GM23338 (cell line): ENCODE results near the gene VEGFB. TPM values are rescaled to one million over a fixed set of nuclear protein-coding genes. Genes with fewer than 3 reads are reported as not detected.
A peak's percentile ranks its signal among the peaks of the same experiment; 100 is the strongest.

Experiments
- ATAC-seq: fragments of 200-7000 bp; cut with Tn5 transposase; 3 replicates; pipeline ENCODE4 v1.9.1; 2020
- DNase-seq: peaks from one replicate; pipeline ENCODE4 v3.0.0-alpha.2; 2015; ENCODE audit warnings: low spot score
- H2AFZ ChIP-seq: fragments of 200-600 bp; sonication (generic); 2 replicates; pipeline ENCODE4 v1.8.0; 2016; ENCODE audit warnings: antibody characterized with exemption, mild to moderate bottlenecking, moderate library complexity
- H3F3A ChIP-seq: fragments of 200-600 bp; sonication (generic); replicated peaks from 2 replicates; pipeline ENCODE4 v1.8.0; 2017; ENCODE audit warnings: antibody characterized with exemption, mixed run types, low read depth
- H3K27ac ChIP-seq: fragments of 200-600 bp; sonication (generic); 2 replicates; pipeline ENCODE4 v1.6.1; 2016; ENCODE audit warnings: low read depth
- H3K27me3 ChIP-seq: fragments of 200-600 bp; sonication (generic); 2 replicates; pipeline ENCODE4 v1.8.0; 2016; ENCODE audit warnings: mild to moderate bottlenecking, mixed run types, moderate library complexity; ENCODE audit not compliant: insufficient read depth
- H3K36me3 ChIP-seq: fragments of 200-600 bp; sonication (generic); 2 replicates; pipeline ENCODE4 v1.8.0; 2016; ENCODE audit warnings: mild to moderate bottlenecking; ENCODE audit not compliant: insufficient read depth
- H3K4me1 ChIP-seq: fragments of 200-600 bp; sonication (generic); 2 replicates; pipeline ENCODE4 v1.8.0; 2016; ENCODE audit warnings: mild to moderate bottlenecking, moderate library complexity; ENCODE audit not compliant: insufficient read depth
- H3K4me2 ChIP-seq: fragments of 200-600 bp; sonication (generic); 2 replicates; pipeline ENCODE4 v1.7.1; 2017; ENCODE audit warnings: mixed run types
- H3K4me3 ChIP-seq: fragments of 200-600 bp; sonication (generic); 2 replicates; pipeline ENCODE4 v1.6.1; 2016; ENCODE audit warnings: mixed run types
- H3K79me2 ChIP-seq: fragments of 200-600 bp; sonication (generic); replicated peaks from 2 replicates; pipeline ENCODE4 v1.8.0; 2017; ENCODE audit warnings: mild to moderate bottlenecking; ENCODE audit not compliant: insufficient read depth
- H3K9me2 ChIP-seq: fragments of 200-600 bp; sonication (generic); 2 replicates; pipeline ENCODE4 v1.8.0; 2017; ENCODE audit not compliant: insufficient read depth
- H4K20me1 ChIP-seq: fragments of 200-600 bp; sonication (generic); replicated peaks from 2 replicates; pipeline ENCODE4 v1.8.0; 2017; ENCODE audit warnings: mild to moderate bottlenecking; ENCODE audit not compliant: insufficient read depth
- H3K27ac Mint-ChIP-seq: 2 replicates; pipeline ENCODE4 v1.8.0; 2020; ENCODE audit warnings: inconsistent platforms, mild to moderate bottlenecking, moderate library complexity, mixed read lengths
- H3K27me3 Mint-ChIP-seq: 3 replicates; pipeline ENCODE4 v1.8.0; 2022; ENCODE audit warnings: low read depth, mild to moderate bottlenecking, moderate library complexity, mixed read lengths, inconsistent platforms; ENCODE audit not compliant: insufficient read depth, poor library complexity
- H3K36me3 Mint-ChIP-seq: 3 replicates; pipeline ENCODE4 v1.8.0; 2021; ENCODE audit warnings: low read depth, mild to moderate bottlenecking, inconsistent platforms, moderate library complexity, mixed read lengths
- H3K4me1 Mint-ChIP-seq: 3 replicates; pipeline ENCODE4 v1.8.0; 2020; ENCODE audit warnings: mild to moderate bottlenecking, inconsistent platforms, mixed read lengths
- H3K4me3 Mint-ChIP-seq: 3 replicates; pipeline ENCODE4 v1.8.0; 2021; ENCODE audit warnings: moderate library complexity, mild to moderate bottlenecking, inconsistent platforms, mixed read lengths
- H3K9me3 Mint-ChIP-seq: 3 replicates; pipeline ENCODE4 v1.8.0; 2020; ENCODE audit warnings: moderate library complexity, mild to moderate bottlenecking, inconsistent platforms, mixed read lengths
- CREB1 ChIP-seq: fragments of 250-450 bp; sonication (Bioruptor Pico); IDR thresholded peaks from 2 replicates; pipeline ENCODE4 v1.5.0; 2020; ENCODE audit warnings: low read depth, mild to moderate bottlenecking, moderate library complexity
- CTCF ChIP-seq, 2 experiments: fragments of 200-600 bp in 1 of 2; sonication (generic) in 1 of 2; conservative IDR thresholded peaks; 2 replicates each; pipeline versions ENCODE4 v1.5.1 to v1.6.1; 2016 to 2017; ENCODE audit warnings: antibody characterized with exemption in 2 of 2, low read depth in 2 of 2, mild to moderate bottlenecking in 2 of 2, moderate library complexity in 1 of 2
- EZH2 ChIP-seq: fragments of 200-600 bp; sonication (generic); IDR thresholded peaks from one replicate; pipeline ENCODE4 v1.8.0; 2017; ENCODE audit warnings: antibody characterized with exemption, mild to moderate bottlenecking, low read depth; ENCODE audit not compliant: unreplicated experiment
- EZH2phosphoT487 ChIP-seq: fragments of 200-600 bp; sonication (generic); IDR thresholded peaks from one replicate; pipeline ENCODE4 v1.8.1; 2018; ENCODE audit warnings: antibody characterized with exemption; ENCODE audit not compliant: unreplicated experiment
- JUNB ChIP-seq: IDR thresholded peaks from one replicate; pipeline ENCODE4 v1.6.1; 2016; ENCODE audit warnings: antibody characterized with exemption; ENCODE audit not compliant: unreplicated experiment
- POLR2AphosphoS5 ChIP-seq: IDR thresholded peaks from 2 replicates; pipeline ENCODE4 v1.6.1; 2016; ENCODE audit warnings: antibody characterized with exemption, low read depth
- REST ChIP-seq: IDR thresholded peaks from one replicate; pipeline ENCODE4 v1.6.1; 2018; ENCODE audit warnings: antibody characterized with exemption; ENCODE audit not compliant: unreplicated experiment
- STAT1 ChIP-seq: IDR thresholded peaks from one replicate; pipeline ENCODE4 v1.6.1; 2016; ENCODE audit warnings: antibody characterized with exemption; ENCODE audit not compliant: unreplicated experiment
- ZNF114 ChIP-seq: fragments of 250-450 bp; sonication (Bioruptor Pico); IDR thresholded peaks from 2 replicates; pipeline ENCODE4 v1.5.0; 2020; ENCODE audit warnings: mild to moderate bottlenecking, moderate library complexity
- ZNF331 ChIP-seq: fragments of 250-450 bp; sonication (Bioruptor Pico); IDR thresholded peaks from 2 replicates; pipeline ENCODE4 v1.5.0; 2020; ENCODE audit warnings: low read depth, mild to moderate bottlenecking, moderate library complexity
- polyA plus RNA-seq: library from polyadenylated mRNA; unstranded; fragments of >200 nt; fragmentation: Nextera tagmentation; extraction: Ambion mirVana; gene quantifications from 2 replicates; pipeline ENCODE4 v1.2.1, GENCODE V29; 2016
- total RNA-seq: library from RNA; depleted of rRNA; stranded (reverse); fragments of >200 nt; shearing (Covaris generic); gene quantifications from 2 replicates; pipeline ENCODE4 v1.2.3, GENCODE V29; 2014

The VEGFB gene
- total and polyA plus RNA-seq, 2 experiments from 2014 or later: 20.8 to 25.8 TPM

- H3K4me3 ChIP-seq: peak within 1 kb of the TSS; percentile 95
- H3K79me2 ChIP-seq: no peaks in the 10 kb centered on the region
- H3K27me3 ChIP-seq: peaks cover 15% of the 10 kb centered on the region
- H3K27ac ChIP-seq: peak within 1 kb of the TSS; percentile 84; the same call in 1 of the 2 replicates
- peaks cover 8% of the 10 kb centered on the region for H3K4me1 Mint-ChIP-seq
- H3K36me3 ChIP-seq: no peaks in the 10 kb centered on the region
- peaks cover 8% of the 10 kb centered on the region for H3K4me1 ChIP-seq
- peak; percentile 92 for ATAC-seq
- H4K20me1 ChIP-seq: no peaks in the 10 kb centered on the region; the same call in 1 of the 2 replicates
- no peak within 1 kb of the TSS; the same call in 1 of the 2 replicates for H3K27ac Mint-ChIP-seq
- peaks cover 6% of the 10 kb centered on the region; the same call in 1 of the 2 replicates for H3F3A ChIP-seq
- H3K4me2 ChIP-seq: peak within 1 kb of the TSS; percentile 99
- peak within 1 kb of the TSS; percentile 98 for H2AFZ ChIP-seq
- H3K27me3 Mint-ChIP-seq: peaks cover 21% of the 10 kb centered on the region
- H3K9me2 ChIP-seq: no peaks in the 10 kb centered on the region
- H3K36me3 Mint-ChIP-seq: peaks cover 10% of the 10 kb centered on the region; the same call in 2 of the 3 replicates
- DNase-seq: peak; percentile 98
- peak within 1 kb of the TSS; percentile 81 for H3K4me3 Mint-ChIP-seq
- no peaks in the 10 kb centered on the region for H3K9me3 Mint-ChIP-seq
- TF ChIP-seq CREB1 (CRISPR knock-in tag) (peak; percentile 93), ZNF331 (CRISPR knock-in tag) (no peak), EZH2 (no peak), STAT1 (no peak), POLR2AphosphoS5 (peak; percentile 65), REST (no peak)
These were observed 49.9 kb downstream of the VEGFB start, which contains the start of gene BAD for GRCh38 chr11:64284048-64284961. Gene BAD, minus strand, starts transcription at chr11:64284665. Its CDS starts 297 bp downstream, at chr11:64284368.

GRCh38 chr11:64284962-64285884 lies 50.8 kb downstream of the VEGFB start, which contains the start of gene GPR137:
Gene GPR137, plus strand, starts transcription at chr11:64285848. Its CDS starts 677 bp downstream, at chr11:64286525.
- Histone ChIP-seq H3K27me3 (peaks cover 24% of the 10 kb centered on the region), H4K20me1 (no peaks in the 10 kb centered on the region), H3K9me2 (no peaks in the 10 kb centered on the region), H3F3A (peaks cover 6% of the 10 kb centered on the region; the same call in 1 of the 2 replicates), H3K4me1 (peaks cover 8% of the 10 kb centered on the region), H3K4me3 (peak within 1 kb of the TSS; percentile 95), H3K36me3 (no peaks in the 10 kb centered on the region), H3K4me2 (peak within 1 kb of the TSS; percentile 99), H2AFZ (peak within 1 kb of the TSS; percentile 98), H3K79me2 (no peaks in the 10 kb centered on the region), H3K27ac (peak within 1 kb of the TSS; percentile 84; the same call in 1 of the 2 replicates)
- DNase-seq (peak; percentile 80), ATAC-seq (peak; percentile 44)
- H3K27ac Mint-ChIP-seq: no peak within 1 kb of the TSS
- H3K36me3 Mint-ChIP-seq: peaks cover 10% of the 10 kb centered on the region; the same call in 2 of the 3 replicates
- H3K27me3 Mint-ChIP-seq: peaks cover 30% of the 10 kb centered on the region
- H3K4me1 Mint-ChIP-seq: peaks cover 8% of the 10 kb centered on the region
- H3K9me3 Mint-ChIP-seq: no peaks in the 10 kb centered on the region; the same call in 2 of the 3 replicates
- peak within 1 kb of the TSS; percentile 81 for H3K4me3 Mint-ChIP-seq
- TF ChIP-seq JUNB: no peak
- TF ChIP-seq EZH2phosphoT487: no peak
- no peak for TF ChIP-seq EZH2
- no peak; the same call in 1 of the 2 replicates for TF ChIP-seq POLR2AphosphoS5
- TF ChIP-seq ZNF114: no peak
- TF ChIP-seq CTCF (conservative IDR thresholded peaks at IDR 0.05; ENCODE audit: low read depth in 2 of 2): no peak
